Measurements from ENCODE around the gene CCDC197. TPM values are rescaled to one million over a fixed set of nuclear protein-coding genes. Genes with fewer than 3 reads are reported as not detected.

Gene CCDC197
- total RNA-seq, 1 experiment from 2014 or later, result not detected

DNA sequence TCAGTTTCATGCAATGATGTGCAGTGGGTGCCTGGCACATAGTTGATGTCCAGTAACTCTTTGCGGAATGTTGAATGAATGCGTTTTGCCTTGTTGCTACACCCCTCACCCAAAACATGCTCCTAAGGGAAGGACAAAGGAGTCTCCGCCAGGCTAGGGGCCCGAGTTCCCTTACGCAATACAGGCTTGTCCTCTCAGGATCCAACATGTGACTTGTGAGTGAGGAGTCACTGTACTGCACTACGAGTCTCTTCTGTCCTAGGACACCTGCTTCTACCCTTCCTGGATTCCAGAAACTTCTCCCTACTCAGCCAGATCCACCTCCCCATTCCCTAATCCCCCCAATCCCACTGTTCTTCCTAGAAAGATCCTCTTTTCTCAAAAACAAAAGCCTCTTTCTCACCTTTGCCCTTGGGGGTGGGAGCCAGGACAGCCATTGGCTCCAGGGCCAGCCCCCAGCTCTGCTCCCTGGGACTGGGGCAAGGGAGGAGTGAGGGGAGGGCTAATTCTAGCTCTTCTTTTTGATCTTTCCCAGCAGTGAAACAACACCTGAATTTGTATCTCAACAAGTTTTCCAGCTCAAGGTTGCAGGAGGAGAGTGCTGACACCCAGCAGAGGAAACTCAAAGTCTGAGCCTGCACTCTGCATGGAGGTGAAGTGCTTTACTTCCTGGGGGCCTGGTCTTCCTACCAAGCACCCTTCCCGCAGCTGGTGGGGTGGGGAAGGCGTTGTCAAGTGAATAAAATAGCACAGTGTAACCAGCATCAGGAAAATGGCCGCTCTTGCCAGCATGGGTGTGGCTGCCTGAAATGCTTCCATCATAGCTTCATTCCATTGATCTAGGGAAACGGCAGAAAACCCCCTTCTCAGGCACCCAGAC is 25.7 kb downstream of the CCDC197 start:
- Histone ChIP-seq H2AFZ (ENCODE audit: low read length) (peak overlapping the region; percentile 49), H3K23me2 (ENCODE audit: insufficient read length, low read depth, low read length, poor library complexity, severe bottlenecking) (no peaks in the 10 kb centered on the region), H2BK120ac (ENCODE audit: low read depth, low read length, poor library complexity, severe bottlenecking) (no peak overlapping the region), H3K23ac (ENCODE audit: insufficient read length, low read depth, low read length) (no peak overlapping the region), H3K9ac (ENCODE audit: extremely low read depth, insufficient read length, low read length) (no peak overlapping the region), H2BK12ac (ENCODE audit: insufficient read length, low read depth, low read length) (no peak overlapping the region), H3K27me3 (ENCODE audit: insufficient read depth, low read length) (no peaks in the 10 kb centered on the region), H3K79me1 (ENCODE audit: insufficient read depth, low read depth, low read length, poor library complexity, severe bottlenecking) (no peaks in the 10 kb centered on the region), H2BK15ac (ENCODE audit: low read depth, low read length) (no peak overlapping the region), H4K5ac (ENCODE audit: insufficient read length, low read depth, low read length) (no peak overlapping the region), H3K18ac (ENCODE audit: insufficient read length, low read depth, low read length) (peak overlapping the region; percentile 19), H3K4ac (ENCODE audit: low read depth, low read length) (no peak overlapping the region), H3K14ac (ENCODE audit: insufficient read depth, low read length) (no peak overlapping the region), H2AK5ac (ENCODE audit: insufficient read length, low read length) (no peak overlapping the region), H3K4me2 (ENCODE audit: insufficient read depth, insufficient read length, low read length) (no peak overlapping the region), H4K20me1 (ENCODE audit: control insufficient read depth, insufficient read depth, insufficient read length) (no peaks in the 10 kb centered on the region), H3T11ph (ENCODE audit: low read length) (no peak overlapping the region), H3K4me1 (ENCODE audit: insufficient read depth, low read length) (no peaks in the 10 kb centered on the region; the same call in 1 of the 2 replicates), H3K9me3 (ENCODE audit: control insufficient read depth, low read depth, low read length) (no peaks in the 10 kb centered on the region), H4K91ac (ENCODE audit: insufficient read length, low read depth, low read length) (no peak overlapping the region), H3K27ac (ENCODE audit: insufficient read length, low read depth, low read length) (no peak overlapping the region), H2BK5ac (ENCODE audit: insufficient read length, low read length) (no peak overlapping the region), H3K79me2 (ENCODE audit: insufficient read depth, low read length) (no peaks in the 10 kb centered on the region), H2BK20ac (ENCODE audit: low read depth, low read length, poor library complexity, severe bottlenecking) (no peak overlapping the region), H3K56ac (ENCODE audit: insufficient read length, low read depth, low read length) (no peak overlapping the region), H4K8ac (replicated peaks; ENCODE audit: insufficient read length, low read depth, low read length) (no peak overlapping the region)
- Mint-ChIP-seq H3K4me3 (no peak overlapping the region), H3K9me3 (no peaks in the 10 kb centered on the region; a peak in 1 of 5 replicates), H3K4me1 (peaks cover 25 to 53% of the 10 kb centered on the region in 2 experiments), H3K27ac (peak overlapping the region in 2 of 3 experiments; percentile 54 to 64; a peak in 3 of 7 replicates), H3K27me3 (ENCODE audit: low read depth) (peaks cover 10% of the 10 kb centered on the region), H3K36me3 (ENCODE audit: insufficient read depth in 1 of 3, low read depth in 3 of 3) (no peaks in the 10 kb centered on the region)
- no CpG with 5 or more reads among the region's 10 CpGs for WGBS (ENCODE audit: extremely low coverage, insufficient read length, low lambda C conversion rate)
- no peak for DNase-seq
- TF ChIP-seq, protein P1, sequence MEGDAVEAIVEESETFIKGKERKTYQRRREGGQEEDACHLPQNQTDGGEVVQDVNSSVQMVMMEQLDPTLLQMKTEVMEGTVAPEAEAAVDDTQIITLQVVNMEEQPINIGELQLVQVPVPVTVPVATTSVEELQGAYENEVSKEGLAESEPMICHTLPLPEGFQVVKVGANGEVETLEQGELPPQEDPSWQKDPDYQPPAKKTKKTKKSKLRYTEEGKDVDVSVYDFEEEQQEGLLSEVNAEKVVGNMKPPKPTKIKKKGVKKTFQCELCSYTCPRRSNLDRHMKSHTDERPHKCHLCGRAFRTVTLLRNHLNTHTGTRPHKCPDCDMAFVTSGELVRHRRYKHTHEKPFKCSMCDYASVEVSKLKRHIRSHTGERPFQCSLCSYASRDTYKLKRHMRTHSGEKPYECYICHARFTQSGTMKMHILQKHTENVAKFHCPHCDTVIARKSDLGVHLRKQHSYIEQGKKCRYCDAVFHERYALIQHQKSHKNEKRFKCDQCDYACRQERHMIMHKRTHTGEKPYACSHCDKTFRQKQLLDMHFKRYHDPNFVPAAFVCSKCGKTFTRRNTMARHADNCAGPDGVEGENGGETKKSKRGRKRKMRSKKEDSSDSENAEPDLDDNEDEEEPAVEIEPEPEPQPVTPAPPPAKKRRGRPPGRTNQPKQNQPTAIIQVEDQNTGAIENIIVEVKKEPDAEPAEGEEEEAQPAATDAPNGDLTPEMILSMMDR (conservative IDR thresholded peaks at IDR 0.05), result no peak

Measured in H9 (cell line).